HepG2 (cell line): Measurements from ENCODE around the gene TRIM34. TPM values are rescaled to one million over a fixed set of nuclear protein-coding genes. Genes with fewer than 3 reads are reported as not detected.
A peak's percentile ranks its signal among the peaks of the same experiment; 100 is the strongest.

Source experiments
- ARID4A ChIP-seq: sonication (generic); formaldehyde crosslinking; IDR thresholded peaks from 2 replicates; pipeline ENCODE4 v1.5.0; 2020; ENCODE audit warnings: mild to moderate bottlenecking, missing genetic modification reagents, borderline replicate concordance
- JARID2 ChIP-seq: sonication (generic); formaldehyde crosslinking; IDR thresholded peaks from 2 replicates; pipeline ENCODE4 v1.8.1; 2023; ENCODE audit warnings: missing genetic modification reagents, inconsistent platforms; ENCODE audit not compliant: insufficient replicate concordance
- SMC3 ChIP-seq: IDR thresholded peaks from 2 replicates; pipeline ENCODE4 v1.6.1; 2011; ENCODE audit warnings: low read length, improper control_type of control experiment
- STAG1 ChIP-seq: sonication (generic); formaldehyde crosslinking; IDR thresholded peaks from 2 replicates; pipeline ENCODE4 v1.4.0; 2020; ENCODE audit warnings: missing genetic modification reagents
- ZBTB40 ChIP-seq, 2 experiments: fragments of 450-650 bp in 1 of 2; sonication (generic) in 1 of 2; formaldehyde crosslinking in 1 of 2; IDR thresholded peaks; 2 replicates each; pipeline versions ENCODE4 v1.6.1 to v1.8.0; 2016 to 2022; ENCODE audit warnings: antibody characterized with exemption in 1 of 2, mild to moderate bottlenecking in 1 of 2, missing genetic modification reagents in 1 of 2
- ZBTB46 ChIP-seq: sonication (generic); formaldehyde crosslinking; IDR thresholded peaks from 2 replicates; pipeline ENCODE4 v1.4.0; 2020; ENCODE audit warnings: mild to moderate bottlenecking, missing genetic modification reagents, borderline replicate concordance
- ZNF317 ChIP-seq: sonication (generic); formaldehyde crosslinking; IDR thresholded peaks from 2 replicates; pipeline ENCODE4 v1.5.0; 2020; ENCODE audit warnings: mild to moderate bottlenecking, missing genetic modification reagents
- ZNF644 ChIP-seq: IDR thresholded peaks from 2 replicates; pipeline ENCODE4 v1.6.1; 2016; ENCODE audit warnings: low read depth
- ZSCAN12 ChIP-seq: sonication (generic); formaldehyde crosslinking; IDR thresholded peaks from 2 replicates; pipeline ENCODE4 v1.9.0; 2021; ENCODE audit warnings: mild to moderate bottlenecking, missing genetic modification reagents
- polyA plus RNA-seq, 8 experiments: library from polyadenylated mRNA; depleted of rRNA in 3 of 8; stranded (reverse) in 7 of 8; unstranded in 1 of 8; fragments of >200 nt; fragmentation: Illumina TruSeq in 4 of 8; extraction: Trizol in 4 of 8; gene quantifications; 2 replicates each; pipeline versions ENCODE4 v1.2.1 to v1.2.3, GENCODE V29; 2011 to 2016; ENCODE audit warnings: low read depth in 4 of 8, missing spikeins in 1 of 8, mixed read lengths in 1 of 8; ENCODE audit not compliant: insufficient read depth in 1 of 8
- total RNA-seq, 5 experiments: library from RNA; depleted of rRNA; stranded (reverse); fragments of >200 nt; fragmentation: Illumina TruSeq; extraction: Trizol; gene quantifications; 2 replicates each; pipeline ENCODE4 v1.2.3, GENCODE V29; 2016; ENCODE audit warnings: low read depth in 1 of 5
- TF ChIP-seq, protein P1 (sequence below): sonication (generic); formaldehyde crosslinking; conservative IDR thresholded peaks from 2 replicates; pipeline ENCODE4 v1.4.0; 2020; ENCODE audit warnings: missing genetic modification reagents

Gene TRIM34
- total and polyA plus RNA-seq, 2 of the 13 experiments (the other 11 are each of a cell fraction or from before 2014, with no cell fraction given) = 0.13 to 0.42 TPM

- TF ChIP-seq ARID4A (CRISPR knock-in tag) (peak; percentile 47; the same call in 1 of the 2 replicates), ZBTB40 (IDR thresholded peaks at IDR 0.05) (no peak), ZBTB40 (CRISPR knock-in tag; IDR thresholded peaks at IDR 0.05) (no peak), JARID2 (CRISPR knock-in tag) (no peak), ZSCAN12 (no peak), STAG1 (CRISPR knock-in tag) (peak; percentile 26; the same call in 1 of the 2 replicates), SMC3 (0 out of 2 replicates have a peak, but pooled peaks have one; percentile 23), ZBTB46 (CRISPR knock-in tag) (no peak), ZNF644 (no peak), ZNF317 (CRISPR knock-in tag) (no peak)
- TF ChIP-seq, protein P1, sequence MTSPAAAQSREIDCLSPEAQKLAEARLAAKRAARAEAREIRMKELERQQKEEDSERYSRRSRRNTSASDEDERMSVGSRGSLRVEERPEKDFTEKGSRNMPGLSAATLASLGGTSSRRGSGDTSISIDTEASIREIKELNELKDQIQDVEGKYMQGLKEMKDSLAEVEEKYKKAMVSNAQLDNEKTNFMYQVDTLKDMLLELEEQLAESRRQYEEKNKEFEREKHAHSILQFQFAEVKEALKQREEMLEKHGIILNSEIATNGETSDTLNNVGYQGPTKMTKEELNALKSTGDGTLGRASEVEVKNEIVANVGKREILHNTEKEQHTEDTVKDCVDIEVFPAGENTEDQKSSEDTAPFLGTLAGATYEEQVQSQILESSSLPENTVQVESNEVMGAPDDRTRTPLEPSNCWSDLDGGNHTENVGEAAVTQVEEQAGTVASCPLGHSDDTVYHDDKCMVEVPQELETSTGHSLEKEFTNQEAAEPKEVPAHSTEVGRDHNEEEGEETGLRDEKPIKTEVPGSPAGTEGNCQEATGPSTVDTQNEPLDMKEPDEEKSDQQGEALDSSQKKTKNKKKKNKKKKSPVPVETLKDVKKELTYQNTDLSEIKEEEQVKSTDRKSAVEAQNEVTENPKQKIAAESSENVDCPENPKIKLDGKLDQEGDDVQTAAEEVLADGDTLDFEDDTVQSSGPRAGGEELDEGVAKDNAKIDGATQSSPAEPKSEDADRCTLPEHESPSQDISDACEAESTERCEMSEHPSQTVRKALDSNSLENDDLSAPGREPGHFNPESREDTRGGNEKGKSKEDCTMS (CRISPR knock-in tag) = no peak
Observed at GRCh38 chr11:5684646-5685362, 60.0 kb downstream of the TRIM34 start, which contains the start of gene TRIM5 (continued).
